Lung (tissue), 12 donors: Measurements from ENCODE around the gene EIF2D. TPM values are rescaled to one million over a fixed set of nuclear protein-coding genes. Genes with fewer than 3 reads are reported as not detected.

Experiments used
- ATAC-seq: fragments of 200-7000 bp; cut with Tn5 transposase; one replicate; pipeline ENCODE4 v1.9.1; 2020; ENCODE audit warnings: moderate number of reproducible peaks; ENCODE audit not compliant: insufficient read depth, low FRiP score
- DNase-seq, 3 donors: peaks; one replicate each; pipeline ENCODE4 v3.0.0-alpha.2; 2013 to 2017
- H3K27ac ChIP-seq, 2 donors: one replicate each; pipeline ENCODE4 v1.5.1; 2013; ENCODE audit warnings: mild to moderate bottlenecking in 2 of 2, moderate library complexity in 2 of 2, control low read depth in 1 of 2, inconsistent platforms in 1 of 2, low read depth in 1 of 2, low read length in 1 of 2
- H3K27me3 ChIP-seq, 3 donors: one replicate each; pipeline ENCODE4 v1.5.1; 2013; ENCODE audit warnings: low read length in 2 of 3; ENCODE audit not compliant: control insufficient read depth in 3 of 3, insufficient read depth in 3 of 3
- H3K36me3 ChIP-seq, 4 donors: one replicate each; pipeline ENCODE4 v1.5.1; 2013; ENCODE audit warnings: low read length in 4 of 4, mild to moderate bottlenecking in 1 of 4, moderate library complexity in 1 of 4; ENCODE audit not compliant: control insufficient read depth in 4 of 4, insufficient read depth in 4 of 4
- H3K4me1 ChIP-seq, 5 donors: one replicate each; pipeline ENCODE4 v1.5.1; 2013; ENCODE audit warnings: low read length in 5 of 5, mild to moderate bottlenecking in 2 of 5, moderate library complexity in 1 of 5; ENCODE audit not compliant: control insufficient read depth in 5 of 5, insufficient read depth in 5 of 5
- H3K4me3 ChIP-seq: one replicate; pipeline ENCODE4 v1.5.1; 2013; ENCODE audit warnings: mild to moderate bottlenecking, control low read depth, moderate library complexity
- H3K9ac ChIP-seq, 2 donors: one replicate each; pipeline ENCODE4 v1.5.1; 2013; ENCODE audit warnings: low read length in 2 of 2, control low read depth in 1 of 2; ENCODE audit not compliant: insufficient read depth in 1 of 2
- H3K9me3 ChIP-seq, 4 donors: one replicate each; pipeline ENCODE4 v1.5.1; 2013; ENCODE audit warnings: low read length in 3 of 4, mild to moderate bottlenecking in 1 of 4, moderate library complexity in 1 of 4; ENCODE audit not compliant: control insufficient read depth in 4 of 4, insufficient read depth in 3 of 4
- CTCF ChIP-seq: IDR thresholded peaks from 2 replicates; pipeline ENCODE4 v1.5.1; 2012; ENCODE audit warnings: mild to moderate bottlenecking; ENCODE audit errors: control extremely low read depth, extremely low read depth
- WGBS, 2 donors: extraction: QIAGEN DNeasy Blood & Tissue Kit; methylation state at CpG; one replicate each; pipeline ENCODE4 v1.1.7; 2013; 5-methylcytosine and 5-hydroxymethylcytosine counted together
- polyA plus RNA-seq, 2 donors: library from polyadenylated mRNA; stranded (reverse); fragments of 200-250 nt; gene quantifications; one replicate each; pipeline ENCODE4 v1.2.1, GENCODE V29; 2013
- total RNA-seq, 2 donors: library from RNA; depleted of rRNA in 1 of 2; stranded (reverse); fragments of >200 nt in 1 of 2; gene quantifications; one replicate each; pipeline ENCODE4 v1.2.1, GENCODE V29; 2014 to 2021
- donor health status: control.
- donor health status: control.
- donor health status: Bipolar disorder and iron deficiency.
- donor health status: healthy.
- donor health status: DM: yes; HTN: yes; CAD: no.

EIF2D gene
- total and polyA plus RNA-seq, 4 donors, result 27.7 to 78.9 (median 43.2) TPM

- H3K27me3 ChIP-seq, result no peaks in the 10 kb centered on the region
- H3K9ac ChIP-seq, result no peak overlapping the region
- H3K4me1 ChIP-seq, result no peaks in the 10 kb centered on the region
- no peak for ATAC-seq
- peaks cover 34 to 50% (median 40%) of the 10 kb centered on the region in 4 donors for H3K36me3 ChIP-seq
- peaks cover 0 to 2% (median 0%) of the 10 kb centered on the region in 4 donors for H3K9me3 ChIP-seq
- no peak for DNase-seq
- TF ChIP-seq CTCF, result no peak
- WGBS, 2 donors, result 86 to 87% methylated on average over 7 of the region's 7 CpGs
- no peak overlapping the region for H3K27ac ChIP-seq
- H3K4me3 ChIP-seq, result no peak overlapping the region
Measured at GRCh38 chr1:206595581-206596318, 16.5 kb downstream of the EIF2D start.

DNA sequence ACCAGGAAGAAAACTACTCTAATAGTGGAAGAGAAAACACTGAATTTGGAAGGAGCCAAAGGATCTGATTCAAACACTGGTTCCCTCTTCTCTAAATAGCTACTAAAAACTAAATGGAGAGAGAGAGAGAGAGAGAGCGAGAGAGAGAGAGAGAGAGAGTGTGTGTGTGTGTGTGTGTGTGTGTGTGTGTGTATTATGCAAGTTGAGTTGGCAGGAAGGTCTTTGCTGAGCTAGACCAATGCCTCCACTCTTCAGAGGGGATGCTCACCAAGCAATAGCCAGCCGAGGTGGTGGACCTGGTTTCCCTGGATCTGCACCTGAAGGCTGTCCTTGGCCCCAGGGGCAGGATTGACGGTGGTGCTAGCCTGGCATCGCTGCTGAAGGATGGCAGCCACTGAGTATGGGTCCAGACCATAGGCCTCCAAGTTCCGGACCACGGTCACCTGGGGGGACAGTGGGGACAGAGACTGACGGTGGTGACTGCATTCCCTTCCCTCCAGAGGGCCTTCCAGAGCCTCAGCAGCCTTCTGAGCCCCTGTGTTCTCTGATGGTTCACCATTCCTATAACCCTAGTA lies 18.8 kb downstream of the EIF2D start:
- Histone ChIP-seq H3K9ac (no peak overlapping the region), H3K4me1 (peaks cover 0 to 13% (median 0%) of the 10 kb centered on the region in 5 donors), H3K36me3 (peaks cover 22 to 35% (median 34%) of the 10 kb centered on the region in 4 donors), H3K27me3 (no peaks in the 10 kb centered on the region), H3K27ac (no peak overlapping the region), H3K9me3 (peaks cover 0 to 2% (median 0%) of the 10 kb centered on the region in 4 donors), H3K4me3 (no peak overlapping the region)
- ATAC-seq, result no peak
- TF ChIP-seq CTCF, result no peak
- DNase-seq, result no peak
- 94 to 96% methylated on average over 7 of the region's 7 CpGs for WGBS, 2 donors

DNA sequence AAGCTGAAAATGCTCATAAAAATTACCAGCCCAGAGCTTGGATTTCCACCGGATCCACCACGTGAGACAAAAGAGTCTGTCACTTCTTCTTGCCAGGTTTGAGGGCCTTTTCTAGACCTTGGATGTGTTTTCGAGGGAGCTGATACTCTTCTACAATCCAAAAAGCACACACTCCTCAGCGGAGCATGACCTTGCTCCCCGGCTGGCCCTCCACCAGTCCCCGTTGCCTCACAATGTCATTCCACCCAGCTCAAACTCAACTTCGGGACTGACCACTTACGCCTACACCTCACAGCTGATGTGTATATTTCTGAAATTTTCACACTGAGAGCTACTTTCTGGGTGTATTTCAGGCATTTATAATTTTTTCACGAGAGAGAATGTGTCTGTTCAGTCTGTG lies 20.6 kb downstream of the EIF2D start:
- Histone ChIP-seq H3K4me1 (peaks cover 0 to 18% (median 11%) of the 10 kb centered on the region in 5 donors), H3K9ac (no peak overlapping the region), H3K27ac (no peak overlapping the region), H3K27me3 (no peaks in the 10 kb centered on the region), H3K36me3 (peaks cover 28 to 47% (median 30%) of the 10 kb centered on the region in 4 donors), H3K4me3 (no peak overlapping the region), H3K9me3 (peaks cover 0 to 2% (median 0%) of the 10 kb centered on the region in 4 donors)
- 91 to 98% methylated on average over 9 of the region's 9 CpGs for WGBS, 2 donors
- no peak for DNase-seq
- no peak for TF ChIP-seq CTCF
- ATAC-seq, result no peak
